Smooth muscle cell (in vitro differentiated cells): ENCODE measurements around the gene IL18R1. TPM values are rescaled to one million over a fixed set of nuclear protein-coding genes. Genes with fewer than 3 reads are reported as not detected.
A peak's percentile ranks its signal among the peaks of the same experiment; 100 is the strongest.

ENCODE experiments used
- DNase-seq: peaks from one replicate; lab custom pipeline; 2025; ENCODE audit not compliant: unreplicated experiment; lab: John Stamatoyannopoulos, UW
- H2AFZ ChIP-seq: fragments of 200-600 bp; sonication (generic); 2 replicates; pipeline ENCODE4 v1.6.0; 2016; ENCODE audit warnings: antibody characterized with exemption, low read depth, mild to moderate bottlenecking
- H3F3A ChIP-seq: fragments of 200-600 bp; sonication (generic); 2 replicates; pipeline ENCODE4 v1.6.0; 2017; ENCODE audit warnings: antibody characterized with exemption, low read depth
- H3K27ac ChIP-seq: fragments of 200-600 bp; sonication (generic); 2 replicates; pipeline ENCODE4 v1.5.1; 2016; ENCODE audit warnings: low read depth, mild to moderate bottlenecking
- H3K27me3 ChIP-seq: fragments of 200-600 bp; sonication (generic); 2 replicates; pipeline ENCODE4 v1.6.1; 2016; ENCODE audit warnings: low read depth, mild to moderate bottlenecking
- H3K36me3 ChIP-seq: fragments of 200-600 bp; sonication (generic); 2 replicates; pipeline ENCODE4 v1.5.1; 2016; ENCODE audit warnings: low read depth
- H3K4me1 ChIP-seq: fragments of 200-600 bp; sonication (generic); 2 replicates; pipeline ENCODE4 v1.5.1; 2016; ENCODE audit warnings: low read depth
- H3K4me2 ChIP-seq: fragments of 200-600 bp; sonication (generic); 2 replicates; pipeline ENCODE4 v1.6.0; 2016; ENCODE audit warnings: mild to moderate bottlenecking
- H3K4me3 ChIP-seq: fragments of 200-600 bp; sonication (generic); 2 replicates; pipeline ENCODE4 v1.5.1; 2016; ENCODE audit warnings: mild to moderate bottlenecking
- H3K79me2 ChIP-seq: fragments of 200-600 bp; sonication (generic); 2 replicates; pipeline ENCODE4 v1.6.0; 2016; ENCODE audit warnings: low read depth, mild to moderate bottlenecking
- H3K9ac ChIP-seq: fragments of 200-600 bp; sonication (generic); 2 replicates; pipeline ENCODE4 v1.6.0; 2016; ENCODE audit warnings: low read depth
- H3K9me3 ChIP-seq: fragments of 200-600 bp; sonication (generic); replicated peaks from 2 replicates; pipeline ENCODE4 v1.5.1; 2016; ENCODE audit warnings: low read depth
- H4K20me1 ChIP-seq: fragments of 200-600 bp; sonication (generic); 2 replicates; pipeline ENCODE4 v1.6.0; 2016; ENCODE audit warnings: low read depth
- WGBS: methylation state at CpG from one replicate; pipeline ENCODE4 v1.1.7; 2016; ENCODE audit warnings: low lambda C conversion rate; 5-methylcytosine and 5-hydroxymethylcytosine counted together
- polyA plus RNA-seq: library from polyadenylated mRNA; unstranded; fragments of >200 nt; fragmentation: Nextera tagmentation; extraction: Ambion mirVana; gene quantifications from 2 replicates; pipeline ENCODE4 v1.2.1, GENCODE V29; 2016
- total RNA-seq: library from RNA; depleted of rRNA; stranded (reverse); fragments of >200 nt; gene quantifications from 2 replicates; pipeline ENCODE4 v1.2.3, GENCODE V29; 2014
- TF ChIP-seq, protein P1 (sequence below): fragments of 200-600 bp; sonication (generic); IDR thresholded peaks from 2 replicates; pipeline ENCODE4 v1.5.1; 2017; ENCODE audit warnings: borderline replicate concordance, mild to moderate bottlenecking, antibody characterized with exemption; ENCODE audit not compliant: insufficient read depth, poor library complexity, severe bottlenecking

IL18R1 gene
- total and polyA plus RNA-seq, 2 experiments from 2014 or later = 2.2 to 2.5 TPM

DNA sequence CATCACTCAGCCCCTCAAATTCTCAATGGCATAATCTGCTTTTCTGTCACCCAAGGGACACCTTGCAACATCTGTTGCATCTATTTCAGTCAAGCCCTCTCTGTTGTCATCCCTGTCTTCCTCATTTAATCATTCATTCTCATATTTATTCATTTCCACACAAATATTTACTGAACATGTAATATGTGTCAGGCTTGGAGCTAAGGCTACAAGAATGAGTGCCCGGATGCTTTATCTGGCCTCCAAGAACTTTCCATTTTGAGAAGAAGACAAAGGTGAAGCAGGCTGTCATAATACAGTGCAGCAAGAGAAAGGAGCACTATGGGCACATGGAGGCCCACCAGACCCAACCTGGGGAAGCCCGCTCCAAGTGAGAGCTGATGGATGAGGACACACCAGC lies 83.0 kb downstream of the IL18R1 start:
- no peaks in the 10 kb centered on the region for H3K36me3 ChIP-seq
- no peaks in the 10 kb centered on the region for H3K9me3 ChIP-seq
- no peaks in the 10 kb centered on the region for H3K27me3 ChIP-seq
- H3K4me3 ChIP-seq = no peak overlapping the region
- H3K79me2 ChIP-seq = no peaks in the 10 kb centered on the region
- H4K20me1 ChIP-seq = no peaks in the 10 kb centered on the region
- H2AFZ ChIP-seq = no peak overlapping the region
- WGBS = 96% methylated on average over 2 of the region's 2 CpGs
- peak overlapping the region; percentile 59 for H3K27ac ChIP-seq
- peaks cover 3% of the 10 kb centered on the region for H3F3A ChIP-seq
- H3K4me1 ChIP-seq = no peaks in the 10 kb centered on the region
- H3K9ac ChIP-seq = no peak overlapping the region
- TF ChIP-seq, protein P1, sequence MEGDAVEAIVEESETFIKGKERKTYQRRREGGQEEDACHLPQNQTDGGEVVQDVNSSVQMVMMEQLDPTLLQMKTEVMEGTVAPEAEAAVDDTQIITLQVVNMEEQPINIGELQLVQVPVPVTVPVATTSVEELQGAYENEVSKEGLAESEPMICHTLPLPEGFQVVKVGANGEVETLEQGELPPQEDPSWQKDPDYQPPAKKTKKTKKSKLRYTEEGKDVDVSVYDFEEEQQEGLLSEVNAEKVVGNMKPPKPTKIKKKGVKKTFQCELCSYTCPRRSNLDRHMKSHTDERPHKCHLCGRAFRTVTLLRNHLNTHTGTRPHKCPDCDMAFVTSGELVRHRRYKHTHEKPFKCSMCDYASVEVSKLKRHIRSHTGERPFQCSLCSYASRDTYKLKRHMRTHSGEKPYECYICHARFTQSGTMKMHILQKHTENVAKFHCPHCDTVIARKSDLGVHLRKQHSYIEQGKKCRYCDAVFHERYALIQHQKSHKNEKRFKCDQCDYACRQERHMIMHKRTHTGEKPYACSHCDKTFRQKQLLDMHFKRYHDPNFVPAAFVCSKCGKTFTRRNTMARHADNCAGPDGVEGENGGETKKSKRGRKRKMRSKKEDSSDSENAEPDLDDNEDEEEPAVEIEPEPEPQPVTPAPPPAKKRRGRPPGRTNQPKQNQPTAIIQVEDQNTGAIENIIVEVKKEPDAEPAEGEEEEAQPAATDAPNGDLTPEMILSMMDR = no peak
- no peak for DNase-seq
- no peak overlapping the region for H3K4me2 ChIP-seq

DNA sequence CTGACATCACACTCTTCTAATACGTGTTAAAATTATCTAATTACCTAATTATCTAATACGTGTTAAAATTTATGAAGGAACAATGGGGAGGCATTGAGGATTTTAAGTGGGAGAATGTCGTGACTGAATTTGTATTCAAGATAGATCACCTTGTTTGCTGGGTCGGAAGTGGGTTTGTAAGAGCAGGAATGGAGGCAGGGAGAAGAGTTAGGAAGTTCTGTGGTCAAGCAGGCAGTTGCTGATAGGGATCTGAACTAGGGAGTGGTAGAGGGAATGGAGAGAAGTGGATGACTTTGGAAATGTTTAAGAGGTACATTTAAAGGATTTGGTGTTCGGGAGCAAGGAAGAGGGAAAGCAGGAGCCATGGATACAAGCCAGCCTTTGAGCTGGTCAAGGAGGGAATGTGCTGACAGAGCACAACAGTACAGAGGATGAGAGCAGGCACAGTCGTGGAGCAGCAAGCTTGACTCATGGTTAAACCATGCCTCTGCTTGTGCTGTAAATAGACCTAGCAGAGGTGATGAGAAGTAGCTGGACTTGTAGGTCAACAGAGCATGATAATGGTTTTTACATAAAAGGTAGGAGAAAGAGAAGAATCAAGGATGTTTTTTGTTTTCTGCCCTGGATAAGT lies 83.6 kb downstream of the IL18R1 start:
- H3K9ac ChIP-seq = no peak overlapping the region
- 59% methylated on average over 6 of the region's 6 CpGs for WGBS
- no peaks in the 10 kb centered on the region for H3K79me2 ChIP-seq
- H3K9me3 ChIP-seq = no peaks in the 10 kb centered on the region
- no peaks in the 10 kb centered on the region for H3K36me3 ChIP-seq
- H3K27ac ChIP-seq = peak overlapping the region; percentile 59
- TF ChIP-seq, protein P1 = no peak
- peaks cover 3% of the 10 kb centered on the region for H3K27me3 ChIP-seq
- DNase-seq = no peak
- H2AFZ ChIP-seq = no peak overlapping the region
- no peaks in the 10 kb centered on the region for H4K20me1 ChIP-seq
- H3K4me2 ChIP-seq = peak overlapping the region; percentile 57
- no peaks in the 10 kb centered on the region for H3K4me1 ChIP-seq
- H3K4me3 ChIP-seq = no peak overlapping the region
- peaks cover 3% of the 10 kb centered on the region for H3F3A ChIP-seq

DNA sequence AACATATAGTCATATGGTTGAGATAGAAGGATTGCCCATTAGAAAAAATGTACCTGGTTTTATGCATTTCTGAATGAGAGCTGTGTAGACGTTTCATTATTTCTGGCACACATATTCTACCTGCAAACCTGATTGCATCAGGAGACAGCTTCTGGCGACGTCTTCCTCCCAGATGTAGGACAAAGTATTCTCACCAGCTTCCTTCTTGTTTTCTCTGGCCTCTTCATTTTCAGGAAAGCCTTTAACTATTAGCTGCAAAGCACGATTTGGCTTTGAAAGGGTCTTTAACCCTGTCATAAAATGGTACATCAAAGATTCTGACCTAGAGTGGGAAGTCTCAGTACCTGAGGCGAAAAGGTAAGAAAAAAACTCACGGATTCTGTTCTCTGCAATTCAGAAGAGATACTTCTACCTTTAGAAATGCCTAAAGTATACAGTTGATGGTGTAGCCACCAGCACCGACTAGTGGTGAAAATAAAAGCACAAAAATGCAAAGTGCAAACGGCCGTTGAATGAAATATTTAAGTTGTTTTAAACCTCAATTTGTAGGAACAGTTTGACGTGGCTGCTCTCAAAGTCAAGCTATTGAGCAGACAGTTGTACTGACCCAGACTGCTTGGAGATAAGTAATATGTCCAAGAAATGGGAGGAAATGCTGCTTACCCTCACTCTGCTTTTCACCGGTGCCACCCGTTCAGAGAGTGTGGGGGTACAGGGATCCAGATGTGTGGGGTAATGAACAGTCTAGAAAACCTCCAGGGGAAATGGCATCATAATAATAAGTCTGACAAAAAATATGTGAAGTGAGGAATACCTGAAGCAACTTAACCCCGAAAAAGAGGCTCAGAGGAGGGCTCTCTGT lies 87.6 kb downstream of the IL18R1 start:
- no peak for DNase-seq
- H3K4me3 ChIP-seq = no peak overlapping the region
- H3K4me1 ChIP-seq = no peaks in the 10 kb centered on the region
- no peaks in the 10 kb centered on the region for H3K79me2 ChIP-seq
- H3F3A ChIP-seq = peaks cover 3% of the 10 kb centered on the region
- H2AFZ ChIP-seq = no peak overlapping the region
- peaks cover 9% of the 10 kb centered on the region for H3K27me3 ChIP-seq
- TF ChIP-seq, protein P1 = peak; percentile 70
- H3K9ac ChIP-seq = no peak overlapping the region
- no peaks in the 10 kb centered on the region for H3K9me3 ChIP-seq
- no peak overlapping the region for H3K4me2 ChIP-seq
- no peaks in the 10 kb centered on the region for H4K20me1 ChIP-seq
- no peak overlapping the region for H3K27ac ChIP-seq
- no peaks in the 10 kb centered on the region for H3K36me3 ChIP-seq
- 39% methylated on average over 13 of the region's 13 CpGs for WGBS
